ENCODE measurements around the gene RRP8.

Gene RRP8

DNA sequence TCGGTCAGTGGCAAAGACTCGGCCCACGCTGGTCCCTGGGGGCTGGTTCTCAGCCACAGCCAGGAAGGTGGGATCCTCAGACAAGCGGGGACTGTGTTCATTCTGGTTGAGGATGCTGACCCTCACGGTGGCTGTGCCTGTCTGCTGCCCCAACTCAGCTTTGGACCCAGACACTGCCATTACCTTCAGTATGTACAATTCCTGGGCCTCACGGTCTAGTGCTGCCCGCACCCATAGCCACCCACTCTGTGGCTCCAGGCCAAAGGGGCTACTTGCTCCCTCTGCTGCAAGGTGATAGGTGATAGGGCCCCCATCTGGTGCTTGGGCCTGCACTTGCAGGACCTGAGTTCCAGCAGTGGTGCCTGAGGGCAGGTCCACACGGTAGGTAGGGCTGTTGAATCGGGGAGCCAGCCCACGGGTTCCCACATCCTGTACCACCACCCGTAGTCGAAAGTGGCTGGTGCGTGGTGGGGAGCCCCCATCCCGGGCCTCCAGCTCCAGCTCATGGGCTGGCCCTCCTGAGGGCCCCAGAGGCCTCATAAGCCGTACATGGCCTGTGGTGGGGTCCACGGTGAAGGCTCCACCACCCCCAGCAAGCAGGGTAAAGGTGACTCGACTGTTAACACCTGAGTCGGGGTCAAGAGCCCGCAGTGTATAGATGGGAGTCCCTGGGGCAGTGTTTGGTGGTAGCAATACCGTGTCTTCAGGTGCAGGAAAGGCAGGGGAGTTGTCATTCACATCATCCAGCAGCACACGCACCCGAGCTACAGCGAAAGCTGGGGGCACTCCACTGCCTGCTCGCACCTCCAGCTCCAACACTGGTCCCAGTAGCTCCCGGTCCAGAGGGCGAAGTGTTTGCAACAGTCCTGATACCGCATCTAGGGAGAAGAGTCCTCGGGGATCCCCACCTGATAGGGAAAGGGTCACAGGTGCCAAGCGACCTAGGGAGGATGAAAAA lies 29.0 kb upstream of the RRP8 start:
- DNase-seq, result no peak

DNA sequence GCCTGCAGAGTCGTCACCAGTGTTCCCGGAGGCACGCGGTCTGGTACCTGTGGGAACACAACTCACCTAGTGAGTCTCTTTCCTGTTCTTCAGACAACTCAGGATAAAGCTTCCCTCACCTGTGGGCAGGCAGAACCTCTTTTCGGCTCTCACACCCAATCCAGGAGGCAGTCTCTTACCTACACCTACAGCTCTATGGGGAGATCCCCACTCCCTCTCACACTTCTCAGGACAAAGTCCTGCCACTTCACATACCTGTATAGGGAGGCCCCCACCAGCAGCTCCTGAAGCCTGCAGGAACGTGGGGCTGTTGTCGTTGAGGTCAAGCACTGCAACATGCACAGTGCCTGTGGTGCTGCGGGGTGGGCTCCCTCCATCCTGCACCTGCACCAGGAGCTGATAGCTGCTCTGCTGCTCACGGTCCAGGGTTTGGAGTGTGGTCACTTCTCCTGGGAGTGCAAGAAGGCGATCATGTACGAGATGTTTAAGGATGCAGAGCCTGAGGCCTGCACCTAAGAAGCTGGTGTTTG lies 28.0 kb upstream of the RRP8 start:
- DNase-seq, result no peak

DNA sequence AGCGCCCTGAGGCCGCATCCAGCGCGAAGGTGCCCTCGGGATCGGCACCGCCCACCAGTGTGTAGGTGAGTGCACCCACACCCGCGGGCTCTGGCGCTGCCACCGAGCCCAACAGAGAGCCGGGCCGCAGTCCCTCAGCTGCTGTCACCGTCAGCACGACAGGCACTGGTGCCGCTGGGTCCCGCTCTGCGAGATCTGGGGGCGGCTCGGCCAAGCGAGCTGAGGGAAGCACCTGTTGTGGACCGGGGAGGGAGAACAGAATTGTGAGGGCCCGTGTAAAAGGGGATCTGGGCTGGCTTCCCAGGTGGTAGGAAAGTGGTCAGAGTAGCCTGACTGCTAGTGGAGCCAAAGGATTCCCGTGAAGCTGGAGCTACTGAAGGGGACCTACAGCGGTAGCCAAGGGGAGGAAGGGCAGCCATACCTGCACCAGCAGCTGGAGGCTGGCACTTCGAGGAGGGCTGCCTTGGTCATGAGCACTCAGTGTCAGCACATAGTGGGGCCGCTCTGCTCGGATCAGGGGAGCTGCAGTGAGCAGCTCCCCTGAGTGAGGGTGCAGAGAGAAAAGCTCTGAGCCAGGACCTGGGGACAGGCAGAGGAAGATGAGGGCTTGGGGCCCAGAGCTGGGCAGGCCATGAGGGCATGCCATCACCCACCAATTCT lies 27.3 kb upstream of the RRP8 start:
- no peak for DNase-seq

DNA sequence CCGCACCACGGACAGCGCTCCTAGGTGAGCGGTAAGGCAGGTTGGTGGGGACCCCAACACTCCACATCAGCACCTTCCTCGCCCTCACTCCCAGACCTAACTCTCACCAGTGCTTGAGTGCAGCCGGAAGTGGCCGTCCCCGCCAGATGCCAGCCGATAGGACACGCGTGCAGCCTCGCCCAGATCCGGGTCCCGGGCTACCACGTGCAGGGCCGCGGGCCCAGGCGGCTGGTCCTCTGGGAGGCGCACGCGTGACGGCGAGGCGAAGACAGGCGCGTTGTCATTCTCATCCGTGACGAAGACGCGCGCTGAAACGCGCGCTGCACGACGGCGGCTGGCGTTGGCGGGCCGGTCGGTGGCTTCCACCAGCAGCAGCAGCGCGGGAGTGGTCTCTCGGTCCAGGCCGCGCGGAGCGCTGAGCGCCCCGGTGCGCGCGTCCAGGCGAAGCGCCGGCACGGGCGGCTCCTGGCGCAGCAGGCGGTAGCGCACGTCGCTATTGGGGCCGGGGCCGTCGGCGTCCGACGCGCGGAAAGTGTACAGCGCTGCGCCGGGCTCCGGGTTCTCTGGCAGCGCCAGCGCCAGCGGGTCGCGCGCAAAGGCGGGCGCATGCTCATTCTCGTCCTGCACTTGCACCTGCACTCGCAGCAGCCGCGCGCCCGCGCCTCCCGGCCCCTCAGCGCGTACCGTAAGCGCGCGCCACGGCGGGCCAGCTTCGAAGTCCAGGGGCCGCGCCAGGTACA lies 26.6 kb upstream of the RRP8 start:
- DNase-seq, result no peak

DNA sequence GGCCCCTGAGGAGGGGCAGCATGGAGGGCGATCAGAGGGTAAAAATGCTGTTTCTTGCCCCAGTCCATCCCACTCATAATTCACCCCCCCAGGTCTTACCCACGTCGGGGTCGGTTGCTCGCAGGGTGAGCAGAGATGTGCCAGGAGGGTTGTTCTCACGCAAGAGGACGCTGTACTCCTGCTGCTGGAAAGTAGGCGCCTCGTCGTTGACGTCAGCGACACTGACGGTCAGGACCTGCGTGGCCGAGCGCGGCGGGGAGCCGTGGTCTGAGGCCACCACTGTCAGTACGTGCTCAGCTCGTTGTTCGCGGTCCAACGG lies 26.1 kb upstream of the RRP8 start:
- no peak for DNase-seq

DNA sequence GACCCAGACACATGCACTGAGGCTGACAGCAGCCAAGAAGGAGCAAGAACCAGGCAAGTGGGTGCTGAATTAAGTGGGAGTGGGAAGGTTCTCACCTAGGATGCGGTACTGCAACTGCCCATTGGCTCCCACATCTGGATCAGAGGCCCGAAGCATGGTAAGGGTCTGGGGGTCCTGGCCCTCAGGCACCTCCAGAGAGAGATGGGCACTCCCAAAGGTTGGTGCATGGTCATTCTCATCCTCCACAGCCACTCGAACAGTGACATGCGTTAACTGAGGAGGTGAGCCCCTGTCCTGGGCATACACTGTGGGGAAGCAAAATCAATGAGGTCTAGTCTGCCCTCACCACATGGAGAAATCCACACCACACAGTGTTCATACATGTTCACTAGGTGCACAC lies 25.1 kb upstream of the RRP8 start:
- DNase-seq, result no peak

DNA sequence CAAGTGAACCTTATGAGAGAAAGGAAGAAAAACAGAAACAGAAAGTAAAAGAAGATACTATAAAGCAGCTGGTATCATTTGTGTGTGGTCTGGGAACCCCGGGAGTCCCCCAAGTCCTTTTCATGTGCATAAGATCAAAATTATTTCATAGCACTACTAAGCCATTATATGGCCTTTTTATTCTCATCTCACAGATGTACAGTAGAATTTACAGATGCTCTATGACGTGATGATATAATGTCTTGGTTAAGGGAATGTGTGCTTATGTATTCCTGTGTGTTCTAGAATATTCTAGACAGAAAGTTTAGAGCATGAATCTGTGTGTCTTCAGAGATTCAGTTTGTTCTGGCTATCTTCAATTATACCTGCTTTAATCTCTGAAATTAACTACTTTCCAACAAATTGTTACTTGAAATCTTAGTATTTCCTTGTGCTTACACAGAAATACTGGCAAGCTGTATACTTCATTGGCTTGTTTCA lies 24.4 kb upstream of the RRP8 start:
- no peak for DNase-seq

DNA sequence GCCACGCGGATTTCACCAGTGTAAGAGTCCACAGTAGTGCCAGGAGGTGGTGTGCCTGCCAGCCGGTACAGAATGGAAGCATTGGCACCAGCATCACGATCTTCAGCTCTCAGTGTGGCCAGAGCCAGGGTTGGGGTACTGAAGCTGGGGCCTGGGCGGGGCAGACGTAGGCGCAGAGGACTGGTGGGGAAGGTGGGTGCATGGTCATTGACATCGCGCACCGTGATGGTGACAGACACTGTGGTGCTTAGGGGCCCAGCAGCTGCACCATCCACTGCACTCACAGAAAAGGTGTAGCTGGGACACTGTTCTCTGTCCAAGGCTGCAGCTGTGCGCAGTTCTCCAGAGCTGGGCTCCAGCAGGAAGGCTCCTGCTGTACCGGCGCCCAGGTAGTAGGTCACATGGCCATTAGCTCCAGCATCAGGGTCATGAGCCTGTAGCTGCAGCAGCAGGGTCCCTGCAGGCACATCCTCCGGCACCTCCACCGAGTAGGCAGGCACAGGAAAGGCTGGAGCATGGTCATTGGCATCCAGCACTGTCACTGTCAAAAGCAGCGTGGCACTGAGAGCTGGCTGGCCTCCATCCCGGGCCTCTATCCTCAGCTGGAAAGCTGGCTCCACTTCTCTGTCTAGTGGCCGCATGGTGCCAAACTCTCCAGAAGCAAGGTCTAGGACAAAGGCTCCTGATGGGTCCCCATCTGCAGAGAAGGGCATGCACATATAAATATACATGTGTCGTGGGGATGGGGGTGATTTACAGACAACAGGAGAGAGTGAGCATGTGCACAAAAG lies 23.8 kb upstream of the RRP8 start:
- no peak for DNase-seq

DNA sequence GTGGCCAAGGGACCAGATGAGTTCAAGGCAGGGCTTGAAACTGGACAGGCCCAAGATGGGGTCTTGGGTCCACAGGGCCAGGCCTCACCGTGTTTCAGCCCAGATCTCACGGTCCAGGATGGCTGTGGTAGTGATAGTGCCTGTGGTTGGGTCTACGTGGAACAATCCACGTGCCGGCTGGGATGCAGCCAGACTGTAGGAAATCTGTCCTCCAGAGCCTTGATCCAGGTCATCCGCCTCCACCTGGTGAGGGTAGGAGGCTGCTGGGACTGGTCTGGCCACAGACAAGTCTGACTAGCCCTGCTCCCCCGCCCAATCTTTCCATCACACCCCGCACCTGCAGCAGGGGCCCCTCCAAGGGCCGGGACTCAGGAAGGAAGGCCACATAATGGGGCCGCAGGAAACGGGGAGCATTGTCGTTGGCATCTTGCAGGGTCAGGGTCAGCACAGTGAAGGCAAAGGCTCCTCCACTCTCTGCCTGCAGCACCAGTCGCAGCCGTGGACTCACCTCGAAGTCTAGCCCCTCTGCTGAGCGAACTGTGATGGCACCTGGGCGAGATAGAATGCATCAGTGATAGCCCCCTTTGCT lies 22.5 kb upstream of the RRP8 start:
- no peak for DNase-seq

DNA sequence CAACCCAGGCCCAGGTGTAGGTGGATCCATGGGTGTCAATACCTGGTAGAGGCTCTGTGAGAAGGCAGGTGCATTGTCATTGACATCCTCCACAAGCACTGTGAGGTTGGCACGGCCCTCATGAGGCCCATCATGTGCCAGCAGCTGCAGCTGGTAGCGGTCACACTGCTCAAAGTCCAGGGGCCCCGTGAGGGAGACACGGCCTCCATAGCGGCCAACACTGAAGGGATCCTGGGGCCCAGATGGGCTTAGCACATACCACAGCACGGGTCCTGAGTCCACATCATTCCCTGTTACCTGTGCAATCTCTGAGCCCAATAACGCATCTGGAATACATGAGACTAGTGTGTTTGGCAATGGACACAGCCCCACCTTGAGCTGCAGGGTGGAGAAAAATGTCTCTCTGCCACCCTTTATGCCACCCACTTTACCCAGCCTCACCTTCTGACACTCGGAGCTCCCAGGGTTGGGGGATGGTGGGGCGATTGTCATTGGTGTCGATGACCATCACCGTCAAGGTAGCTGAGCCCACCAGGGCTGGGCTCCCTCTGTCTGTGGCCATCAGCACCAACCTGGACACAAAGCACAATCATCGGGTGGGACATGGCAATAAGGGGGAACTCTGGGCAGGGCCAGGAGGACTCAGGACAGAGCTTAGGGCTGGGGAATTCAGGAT lies 21.9 kb upstream of the RRP8 start:
- DNase-seq, result no peak

DNA sequence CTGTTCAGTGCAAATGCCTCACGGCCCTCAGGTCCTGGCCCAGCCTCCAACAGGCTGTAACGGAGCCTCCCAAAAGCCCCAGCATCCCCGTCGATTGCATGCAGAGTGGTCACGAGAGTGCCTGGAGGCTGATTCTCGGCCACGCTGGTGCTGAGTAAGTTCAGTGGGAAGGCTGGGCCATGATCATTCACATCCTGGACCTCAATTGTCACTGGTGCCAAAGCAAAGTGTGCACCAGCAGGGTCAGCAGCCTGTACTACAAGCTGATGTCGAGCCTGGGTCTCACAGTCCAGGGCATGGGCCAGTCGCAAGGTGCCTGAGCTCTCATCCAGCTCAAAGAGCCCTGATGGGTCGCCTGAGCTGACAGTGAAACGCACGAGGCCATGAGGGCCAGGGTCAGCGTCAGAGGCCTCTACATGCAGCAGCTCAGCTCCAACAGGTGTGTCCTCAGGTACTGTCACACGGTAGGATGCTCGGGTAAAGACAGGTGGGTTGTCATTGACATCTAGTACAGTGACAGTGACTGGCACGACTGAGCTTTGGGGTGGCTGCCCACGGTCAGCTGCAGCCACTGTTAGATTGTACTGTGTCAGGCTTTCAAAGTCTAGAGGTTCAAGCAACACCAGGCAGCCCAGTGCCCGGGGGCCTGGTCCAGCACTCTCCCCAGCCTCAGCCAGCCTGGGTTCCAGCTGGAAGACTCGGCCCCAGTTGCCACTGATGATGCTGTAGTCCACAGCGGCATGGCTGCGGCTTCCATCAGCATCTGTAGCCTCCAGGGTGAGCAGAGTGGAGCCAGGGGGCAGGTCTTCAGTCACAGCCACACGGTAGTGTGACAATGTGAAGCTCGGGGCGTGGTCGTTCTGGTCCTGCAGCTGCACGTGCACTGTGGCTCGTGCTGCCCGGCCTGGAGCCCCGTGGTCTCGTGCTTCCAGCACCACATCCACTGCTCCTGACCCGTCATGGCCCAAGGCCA lies 20.3 kb upstream of the RRP8 start:
- no peak for DNase-seq

DNA sequence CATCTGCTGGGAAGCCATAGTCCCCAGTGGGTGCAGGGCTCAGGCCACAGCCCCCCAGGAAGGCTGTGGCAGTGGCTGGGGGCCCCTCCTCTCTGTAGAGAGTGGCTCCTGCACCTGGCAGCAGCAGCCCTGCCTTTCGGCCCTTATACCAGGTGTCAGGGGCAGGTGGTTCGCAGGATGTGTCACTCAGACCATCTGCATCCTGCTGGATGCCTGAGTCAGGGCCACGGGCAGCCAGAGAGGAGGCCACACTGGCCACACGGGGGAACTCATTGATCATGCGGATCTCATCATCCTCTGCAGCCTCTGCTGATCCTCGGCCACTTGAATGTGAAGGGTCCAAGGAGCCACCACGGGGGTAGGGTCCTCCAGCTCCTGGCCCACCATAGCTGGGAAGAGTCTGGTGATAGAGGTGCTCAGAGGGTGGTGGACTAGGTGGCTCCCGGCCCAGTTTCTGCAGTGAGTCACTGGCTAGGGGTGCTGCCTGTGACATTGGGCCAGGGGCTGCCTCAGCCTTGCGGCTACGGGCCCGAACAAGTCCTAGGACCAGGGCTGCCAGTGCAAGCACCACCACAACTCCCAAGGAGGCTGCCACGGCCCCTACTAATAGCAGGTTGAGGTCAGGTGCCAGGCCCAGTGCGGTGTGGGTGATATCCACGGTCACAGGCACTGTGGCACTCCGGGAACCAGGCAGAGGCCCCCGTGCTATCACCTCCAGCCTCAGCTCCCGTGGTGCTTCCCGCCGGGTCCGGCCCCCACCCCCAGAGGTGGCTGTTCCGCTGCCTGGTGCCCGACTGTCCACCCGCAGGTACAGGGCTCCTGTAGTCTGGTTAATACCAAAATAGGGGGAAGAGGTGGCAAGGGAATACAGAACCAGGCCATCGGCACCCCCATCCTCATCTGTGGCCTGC lies 19.1 kb upstream of the RRP8 start:
- DNase-seq, result no peak

DNA sequence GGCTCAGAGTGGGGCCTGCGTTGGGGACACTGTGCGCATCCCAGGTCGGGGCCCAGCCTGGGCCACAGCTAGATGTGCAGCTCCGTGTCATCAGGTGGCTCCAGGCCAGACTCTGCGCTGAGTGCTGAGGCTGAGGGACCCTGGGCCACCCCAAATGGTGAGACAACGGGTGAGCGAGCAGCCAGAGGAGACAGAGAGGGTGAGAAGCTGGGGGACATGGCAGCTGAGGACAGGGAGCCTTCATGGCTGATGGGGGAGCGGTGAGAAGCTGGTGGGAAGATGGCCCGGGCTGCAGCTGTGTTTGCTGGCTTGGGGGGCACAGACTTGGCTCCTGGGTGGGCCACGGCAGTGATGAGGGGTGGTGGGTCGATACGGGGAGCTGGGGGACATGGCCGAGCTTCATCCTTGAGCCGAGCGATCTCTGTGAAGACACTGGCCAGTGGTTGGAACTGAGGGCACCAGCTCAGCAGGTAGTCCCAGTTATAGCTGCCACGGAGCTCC lies 18.3 kb upstream of the RRP8 start:
- DNase-seq, result no peak

DNA sequence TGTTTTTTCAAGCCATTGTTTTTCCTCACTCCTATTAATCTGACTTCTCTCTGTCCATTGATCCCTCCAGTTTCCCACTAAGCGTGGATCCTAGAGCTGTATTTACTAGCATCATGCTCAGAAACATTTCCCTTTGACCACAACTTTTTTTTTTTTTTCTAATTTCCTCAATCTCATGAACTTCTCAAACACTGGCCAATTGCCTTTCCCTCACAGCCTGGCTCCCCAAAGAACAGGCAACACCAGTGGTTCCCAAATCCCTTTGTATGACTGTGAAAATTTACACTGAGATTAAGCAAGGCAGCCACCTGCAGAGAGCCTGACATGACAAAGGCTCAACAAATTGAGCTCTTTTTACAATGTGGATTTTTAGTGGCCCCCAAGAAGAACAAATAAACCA lies 17.2 kb upstream of the RRP8 start:
- DNase-seq, result no peak

DNA sequence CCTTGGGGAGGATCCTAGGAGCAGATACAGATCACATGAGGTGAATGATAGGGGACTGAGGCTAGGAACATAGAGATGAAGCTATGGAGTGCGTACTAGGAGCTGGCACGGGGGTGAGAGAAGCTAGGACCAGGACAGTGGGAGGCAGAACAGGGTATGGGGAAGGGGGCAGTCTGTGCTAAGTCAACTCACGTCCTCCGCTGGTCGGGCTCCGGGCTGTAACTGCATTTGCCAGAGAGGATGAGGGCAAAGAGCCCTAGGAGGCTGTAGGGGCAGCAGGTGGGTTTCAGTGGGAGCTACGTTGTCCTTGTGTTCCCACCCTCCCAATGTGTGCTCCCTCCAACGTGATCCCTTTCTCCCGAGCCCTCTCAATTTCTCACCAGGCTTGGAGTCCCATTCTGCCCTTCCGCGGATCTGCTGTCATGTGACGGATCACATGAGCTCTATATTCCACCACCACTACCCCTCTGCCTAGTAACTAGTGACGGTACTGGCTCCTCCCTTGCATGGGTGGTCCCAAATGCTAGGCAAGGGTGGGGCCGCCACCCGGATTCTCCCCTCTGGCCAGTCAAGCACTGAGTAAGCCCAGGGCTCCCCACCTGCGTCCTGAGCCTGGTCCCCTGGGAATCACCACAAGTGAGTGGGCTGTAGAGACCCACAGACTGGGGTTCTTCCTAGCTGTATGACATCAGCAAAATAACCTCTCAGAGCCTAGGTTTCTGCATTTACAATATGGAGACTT lies 15.8 kb upstream of the RRP8 start, which contains the start of gene TPP1:
Gene TPP1, minus strand, starts transcription at position 419 of the 742 bp plus-strand sequence. Its CDS starts 22 bp downstream, at position 397.
- DNase-seq, result peak; percentile 88

DNA sequence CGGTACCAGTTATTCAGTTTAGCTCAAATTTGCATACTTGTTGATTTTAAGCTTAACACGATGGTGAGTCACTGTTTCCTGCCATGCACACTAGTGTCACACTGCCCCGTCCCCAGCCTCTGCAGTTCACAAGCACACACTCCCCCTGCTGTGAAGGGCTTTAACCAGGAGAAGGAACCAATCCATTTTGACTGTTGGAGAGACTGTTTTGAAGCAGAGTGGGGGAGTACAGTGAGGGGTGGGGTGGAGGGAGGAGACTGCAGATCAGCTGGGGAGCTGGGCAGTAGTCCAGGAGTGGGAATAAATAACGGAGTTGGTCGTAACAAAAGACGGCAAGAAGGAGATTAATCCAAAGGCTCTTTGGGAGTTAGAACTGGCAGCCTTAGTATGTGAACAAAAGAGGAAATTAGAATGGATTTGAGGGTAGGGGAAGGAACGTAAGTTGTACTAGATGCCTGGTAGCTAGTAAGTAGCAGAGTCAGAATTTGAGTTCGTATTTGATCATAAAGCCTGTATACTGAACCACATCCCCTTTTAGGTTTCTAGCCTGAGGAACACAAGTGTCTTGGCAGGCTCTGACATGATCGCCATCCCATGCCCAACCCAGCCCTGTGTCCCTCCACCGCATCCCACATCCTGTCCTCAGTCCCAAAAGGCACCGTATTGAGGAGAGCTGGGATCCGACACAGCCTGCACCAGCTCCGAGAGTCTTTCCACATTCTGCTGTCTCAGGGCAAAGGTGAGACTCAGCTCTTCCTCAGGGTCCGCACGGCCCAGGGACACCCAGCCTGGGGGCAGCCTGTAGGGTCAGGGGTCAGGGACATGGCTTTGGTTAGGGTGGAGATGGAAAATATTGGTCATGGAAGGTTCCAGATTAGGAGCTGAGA lies 14.9 kb upstream of the RRP8 start:
- DNase-seq, result no peak

DNA sequence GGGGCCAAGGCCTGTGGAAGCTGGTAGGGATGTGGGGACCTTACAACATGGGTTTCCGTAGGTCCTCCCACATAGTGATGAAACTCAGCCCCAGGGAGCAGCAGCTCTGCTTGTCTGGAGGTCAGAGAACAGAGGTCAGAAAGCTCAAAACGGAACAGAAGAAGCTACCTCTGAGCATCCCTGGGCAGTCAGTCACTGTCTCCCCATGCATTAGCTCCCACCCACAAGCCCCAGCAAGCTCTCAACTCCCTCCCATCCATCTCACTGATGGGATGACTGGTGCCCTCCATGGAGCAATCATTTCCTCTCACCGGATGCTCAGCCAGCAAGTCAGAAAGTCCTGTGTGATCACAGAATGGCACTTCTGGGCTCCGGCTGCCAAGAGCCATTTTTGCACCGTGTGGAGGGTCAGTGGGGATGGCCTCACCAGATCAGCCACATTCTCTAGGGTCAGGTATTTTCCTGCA lies 13.9 kb upstream of the RRP8 start:
- no peak for DNase-seq

All from activated CD8-positive, alpha-beta memory T cell treated with anti-CD3 and anti-CD28 coated beads, Interleukin-2, amount 50 U/mL, for 48 hours (primary cell).